Omental fat pad (tissue), 4 donors: ENCODE measurements around the gene TMC8. TPM values are rescaled to one million over a fixed set of nuclear protein-coding genes. Genes with fewer than 3 reads are reported as not detected.
"Not testable (repeated sequence)": the region's sequence is repeated elsewhere in the genome, so short reads cannot be mapped to it uniquely, and the experiment has no call there.

ENCODE experiments used
- ATAC-seq: fragments of 150-250 bp; one replicate; pipeline ENCODE4 v1.9.1; 2016; ENCODE audit warnings: mild to moderate bottlenecking, moderate library complexity; ENCODE audit not compliant: low FRiP score
- DNase-seq: peaks from one replicate; pipeline ENCODE4 v3.0.0-alpha.2; 2019; ENCODE audit warnings: low spot score
- total RNA-seq, 4 donors: library from RNA; depleted of rRNA; stranded (reverse); fragments of >200 nt; gene quantifications; one replicate each; pipeline ENCODE4 v1.1.0, GENCODE V29; 2016
- TF ChIP-seq, protein P1 (sequence below), 3 donors: fragments of 450-650 bp; IDR thresholded peaks; one replicate each; pipeline ENCODE4 v1.5.1; 2016 to 2017; ENCODE audit warnings: antibody characterized with exemption in 3 of 3, mild to moderate bottlenecking in 3 of 3, moderate library complexity in 2 of 3

The TMC8 gene, protein sequence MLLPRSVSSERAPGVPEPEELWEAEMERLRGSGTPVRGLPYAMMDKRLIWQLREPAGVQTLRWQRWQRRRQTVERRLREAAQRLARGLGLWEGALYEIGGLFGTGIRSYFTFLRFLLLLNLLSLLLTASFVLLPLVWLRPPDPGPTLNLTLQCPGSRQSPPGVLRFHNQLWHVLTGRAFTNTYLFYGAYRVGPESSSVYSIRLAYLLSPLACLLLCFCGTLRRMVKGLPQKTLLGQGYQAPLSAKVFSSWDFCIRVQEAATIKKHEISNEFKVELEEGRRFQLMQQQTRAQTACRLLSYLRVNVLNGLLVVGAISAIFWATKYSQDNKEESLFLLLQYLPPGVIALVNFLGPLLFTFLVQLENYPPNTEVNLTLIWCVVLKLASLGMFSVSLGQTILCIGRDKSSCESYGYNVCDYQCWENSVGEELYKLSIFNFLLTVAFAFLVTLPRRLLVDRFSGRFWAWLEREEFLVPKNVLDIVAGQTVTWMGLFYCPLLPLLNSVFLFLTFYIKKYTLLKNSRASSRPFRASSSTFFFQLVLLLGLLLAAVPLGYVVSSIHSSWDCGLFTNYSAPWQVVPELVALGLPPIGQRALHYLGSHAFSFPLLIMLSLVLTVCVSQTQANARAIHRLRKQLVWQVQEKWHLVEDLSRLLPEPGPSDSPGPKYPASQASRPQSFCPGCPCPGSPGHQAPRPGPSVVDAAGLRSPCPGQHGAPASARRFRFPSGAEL
- total RNA-seq, result 10 to 100 TPM in 1 of 4 donors, 1 to 10 TPM in 3; 3.2 to 12.5 (median 6.5) TPM

DNA sequence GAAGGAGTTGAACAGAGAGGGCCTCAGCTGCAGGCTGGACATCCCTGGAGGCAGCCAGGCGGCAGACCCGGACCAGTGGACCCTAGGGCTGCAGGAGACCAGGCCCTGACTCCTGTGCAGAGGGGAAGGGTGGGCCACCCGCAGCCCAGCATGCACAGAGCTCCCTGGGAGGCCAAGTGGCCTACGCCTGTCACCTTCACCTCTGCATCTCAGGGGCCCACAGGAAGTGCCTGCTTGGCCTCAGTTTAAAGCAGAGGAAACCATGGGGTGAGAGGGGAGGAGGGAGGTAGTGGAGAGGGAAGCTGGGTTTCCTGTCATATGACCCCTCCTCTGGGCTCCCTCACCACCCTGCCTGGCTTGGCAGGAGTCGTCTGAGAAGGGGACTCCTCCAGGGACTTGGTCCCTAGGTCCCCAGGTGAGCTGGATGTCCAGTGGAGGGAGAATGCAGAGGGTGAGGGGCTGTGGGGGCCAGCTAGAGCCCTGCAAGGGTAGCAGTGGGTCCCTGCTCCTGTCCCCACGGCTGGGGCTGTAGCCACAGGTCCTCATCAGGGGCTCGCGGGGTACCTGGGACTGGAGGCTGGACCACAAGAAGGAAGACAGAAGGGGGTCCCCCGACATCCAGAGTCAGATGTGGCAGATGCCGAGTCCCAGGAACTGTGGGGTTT is at the start of gene TMC8:
TMC8 (plus strand) TSS at position 335 of the 665 bp plus-strand sequence. CDS start 818 bp downstream, outside the sequence.
- TF ChIP-seq, protein P1, sequence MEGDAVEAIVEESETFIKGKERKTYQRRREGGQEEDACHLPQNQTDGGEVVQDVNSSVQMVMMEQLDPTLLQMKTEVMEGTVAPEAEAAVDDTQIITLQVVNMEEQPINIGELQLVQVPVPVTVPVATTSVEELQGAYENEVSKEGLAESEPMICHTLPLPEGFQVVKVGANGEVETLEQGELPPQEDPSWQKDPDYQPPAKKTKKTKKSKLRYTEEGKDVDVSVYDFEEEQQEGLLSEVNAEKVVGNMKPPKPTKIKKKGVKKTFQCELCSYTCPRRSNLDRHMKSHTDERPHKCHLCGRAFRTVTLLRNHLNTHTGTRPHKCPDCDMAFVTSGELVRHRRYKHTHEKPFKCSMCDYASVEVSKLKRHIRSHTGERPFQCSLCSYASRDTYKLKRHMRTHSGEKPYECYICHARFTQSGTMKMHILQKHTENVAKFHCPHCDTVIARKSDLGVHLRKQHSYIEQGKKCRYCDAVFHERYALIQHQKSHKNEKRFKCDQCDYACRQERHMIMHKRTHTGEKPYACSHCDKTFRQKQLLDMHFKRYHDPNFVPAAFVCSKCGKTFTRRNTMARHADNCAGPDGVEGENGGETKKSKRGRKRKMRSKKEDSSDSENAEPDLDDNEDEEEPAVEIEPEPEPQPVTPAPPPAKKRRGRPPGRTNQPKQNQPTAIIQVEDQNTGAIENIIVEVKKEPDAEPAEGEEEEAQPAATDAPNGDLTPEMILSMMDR (IDR thresholded peaks at IDR 0.05), result no peak
- ATAC-seq (no peak), DNase-seq (no peak)

DNA sequence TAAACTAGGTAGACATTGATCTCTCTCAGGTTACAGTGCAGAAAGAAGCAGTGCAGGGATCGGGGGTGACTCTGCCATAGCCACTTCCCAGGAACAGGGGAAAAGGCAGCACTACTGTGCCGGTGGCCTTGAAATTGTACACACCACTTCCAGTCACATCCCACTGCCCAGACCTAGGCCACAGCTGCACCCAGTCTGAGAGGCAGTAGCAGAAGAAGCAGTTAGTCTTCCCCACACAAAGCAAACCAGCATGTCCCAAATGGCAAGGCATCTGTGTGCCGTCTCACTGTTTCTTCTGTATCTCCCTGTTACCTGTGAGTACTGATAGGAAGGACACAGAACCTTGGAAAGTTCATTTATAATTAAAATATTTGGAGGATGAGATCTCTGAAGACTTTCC is 49.0 kb upstream of the TMC8 start:
- DNase-seq (no peak), ATAC-seq (no peak)
- TF ChIP-seq, protein P1 (IDR thresholded peaks at IDR 0.05), result no peak

DNA sequence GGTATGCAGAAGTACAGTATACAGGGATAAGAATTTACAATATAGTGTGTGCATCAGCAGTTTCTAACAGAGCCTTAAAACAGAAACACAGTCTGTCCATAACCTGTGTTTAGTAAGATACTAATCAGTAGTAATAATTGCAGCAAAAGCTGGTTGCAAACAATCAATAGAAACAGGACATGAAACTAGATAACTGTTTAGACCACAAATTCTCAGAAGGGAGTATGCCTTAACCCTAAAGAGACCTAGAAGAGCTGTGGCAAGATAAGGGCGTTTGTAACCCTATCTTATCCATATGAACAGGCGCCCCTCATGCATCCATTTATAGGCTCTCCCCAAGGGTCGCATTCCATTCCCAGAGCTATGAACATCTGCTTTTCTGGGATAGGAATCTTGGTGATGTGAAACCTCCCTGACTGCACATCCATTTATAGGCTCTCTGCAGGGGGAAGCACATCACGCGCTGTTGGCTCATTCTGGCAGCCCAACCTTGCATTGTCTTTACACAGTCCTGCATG is 48.2 kb upstream of the TMC8 start:
- not testable (repeated sequence) for DNase-seq, ATAC-seq

DNA sequence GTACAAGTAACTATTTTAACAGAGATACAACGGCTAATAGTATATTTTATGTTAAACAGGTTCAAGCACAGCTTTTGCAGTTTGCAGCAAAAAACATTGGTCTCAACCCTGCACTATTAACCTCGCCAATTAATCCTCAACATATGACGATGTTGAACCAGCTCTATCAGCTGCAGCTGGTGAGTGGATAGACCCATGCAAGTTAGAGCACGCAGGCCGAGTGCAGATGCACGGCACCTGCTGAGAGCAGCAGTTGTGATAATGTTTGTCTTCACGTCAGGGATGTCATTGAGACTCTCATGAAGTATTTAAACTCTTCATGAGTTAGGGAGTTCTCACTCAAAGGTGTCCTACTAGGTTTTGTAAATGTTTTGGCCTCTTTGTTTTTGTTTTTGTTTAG is 47.6 kb upstream of the TMC8 start:
- TF ChIP-seq, protein P1 (IDR thresholded peaks at IDR 0.05), result no peak
- DNase-seq, result no peak
- no peak for ATAC-seq

DNA sequence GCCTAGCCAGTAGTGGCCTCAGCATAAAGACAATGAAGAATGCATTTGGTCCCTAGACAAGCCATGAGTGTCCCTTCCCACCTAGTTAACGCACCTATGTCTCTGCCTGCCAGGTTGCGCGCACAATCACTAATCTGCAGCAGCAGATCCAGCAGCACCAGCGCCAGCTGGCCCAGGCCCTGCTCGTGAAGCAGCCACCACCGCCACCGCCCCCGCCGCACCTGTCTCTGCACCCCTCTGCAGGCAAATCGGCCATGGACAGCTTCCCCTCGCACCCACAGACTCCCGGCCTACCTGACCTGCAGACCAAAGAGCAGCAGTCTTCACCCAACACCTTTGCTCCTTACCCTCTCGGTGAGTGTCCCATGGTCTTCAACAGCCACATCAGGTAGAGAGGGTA is 43.8 kb upstream of the TMC8 start:
- TF ChIP-seq, protein P1 (IDR thresholded peaks at IDR 0.05), result no peak
- DNase-seq (no peak), ATAC-seq (no peak)

DNA sequence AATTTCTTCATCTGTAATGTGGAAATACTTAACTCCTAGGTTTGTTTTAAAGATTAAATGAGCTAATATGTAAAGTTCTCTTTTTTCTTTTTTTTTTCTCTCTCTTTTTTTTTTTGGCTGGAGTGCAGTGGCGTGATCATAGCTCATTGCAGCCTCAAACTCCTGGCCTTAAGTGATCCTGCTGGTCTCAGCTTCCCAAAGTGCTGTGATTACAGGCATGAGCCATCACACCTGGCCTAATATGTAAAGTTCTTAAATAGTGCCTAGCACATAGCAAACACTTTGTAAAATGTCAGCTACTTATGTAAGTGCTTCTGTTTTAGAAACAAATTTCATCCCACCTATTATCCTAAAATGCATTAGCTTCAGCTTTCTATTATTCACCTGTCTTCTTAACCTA is 42.0 kb upstream of the TMC8 start:
- TF ChIP-seq, protein P1 (IDR thresholded peaks at IDR 0.05), result no peak
- ATAC-seq (no peak), DNase-seq (no peak)
